ENCODE measurements around the gene EIF4EBP2.

Gene EIF4EBP2

DNA sequence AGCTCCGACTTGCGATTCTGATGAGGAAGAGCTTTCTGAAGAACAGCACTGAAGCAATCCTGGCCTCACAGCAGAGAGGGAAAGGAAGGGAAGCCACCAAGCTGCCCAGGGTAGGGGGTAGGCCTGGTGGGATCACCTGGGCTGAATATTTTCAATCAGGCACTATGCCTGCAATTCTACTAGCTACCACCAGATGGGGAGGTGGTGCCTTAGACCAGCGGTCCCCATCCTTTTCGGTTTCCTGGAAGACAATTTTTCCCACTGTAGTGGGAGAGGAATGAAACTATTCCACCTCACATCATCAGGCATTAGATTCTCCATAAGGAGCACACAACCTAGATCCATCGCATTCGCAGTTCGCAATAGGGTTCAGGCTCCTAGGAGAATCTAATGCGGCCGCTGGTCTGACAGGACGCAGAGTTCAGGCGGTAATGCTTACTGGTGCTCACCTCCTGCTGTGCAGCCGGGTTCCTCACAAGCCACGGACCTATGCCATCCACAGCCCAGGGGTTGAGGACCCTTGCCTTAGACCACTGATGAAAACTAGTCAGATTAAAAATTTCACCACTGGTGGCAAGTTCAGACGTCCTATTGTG is 24.3 kb upstream of the EIF4EBP2 start:
- DNase-seq, result no peak

DNA sequence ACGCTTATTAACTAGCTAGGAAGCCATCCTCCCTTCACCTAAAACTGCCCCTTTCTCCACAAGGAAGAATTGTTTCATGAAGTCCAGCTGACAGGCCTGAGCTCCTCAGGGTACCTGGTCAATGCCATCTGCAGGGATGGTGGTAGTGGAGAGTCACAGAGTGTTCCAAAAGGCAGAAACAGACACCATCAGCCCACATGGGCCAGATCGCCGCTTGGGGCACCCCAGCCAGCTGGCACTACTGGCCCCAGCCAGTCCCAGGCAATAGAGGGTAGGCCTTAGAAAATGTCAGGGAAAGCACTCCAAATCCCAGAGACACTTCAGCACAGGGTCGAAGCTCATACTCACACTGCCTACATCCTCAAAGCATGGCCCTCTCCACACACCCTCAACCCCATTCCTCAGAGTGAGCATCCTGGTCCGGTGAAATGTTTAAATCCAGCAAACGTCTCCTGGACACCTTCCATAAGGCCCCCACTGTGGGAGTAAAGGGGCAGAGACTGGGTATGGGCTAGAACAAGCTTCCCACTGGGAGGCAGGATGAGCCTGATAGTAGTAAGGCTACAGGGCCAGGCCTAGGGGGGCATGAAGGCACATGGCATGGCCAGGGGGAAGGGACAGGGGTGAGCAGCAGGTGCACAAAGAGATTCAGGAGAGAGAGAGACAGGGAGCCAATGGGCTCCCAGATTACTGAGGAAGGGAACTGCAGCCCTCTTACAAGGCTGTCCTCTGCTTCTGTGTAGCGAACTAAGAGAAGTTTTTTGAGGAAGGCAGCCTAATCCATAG is 23.4 kb upstream of the EIF4EBP2 start:
- DNase-seq, result no peak

DNA sequence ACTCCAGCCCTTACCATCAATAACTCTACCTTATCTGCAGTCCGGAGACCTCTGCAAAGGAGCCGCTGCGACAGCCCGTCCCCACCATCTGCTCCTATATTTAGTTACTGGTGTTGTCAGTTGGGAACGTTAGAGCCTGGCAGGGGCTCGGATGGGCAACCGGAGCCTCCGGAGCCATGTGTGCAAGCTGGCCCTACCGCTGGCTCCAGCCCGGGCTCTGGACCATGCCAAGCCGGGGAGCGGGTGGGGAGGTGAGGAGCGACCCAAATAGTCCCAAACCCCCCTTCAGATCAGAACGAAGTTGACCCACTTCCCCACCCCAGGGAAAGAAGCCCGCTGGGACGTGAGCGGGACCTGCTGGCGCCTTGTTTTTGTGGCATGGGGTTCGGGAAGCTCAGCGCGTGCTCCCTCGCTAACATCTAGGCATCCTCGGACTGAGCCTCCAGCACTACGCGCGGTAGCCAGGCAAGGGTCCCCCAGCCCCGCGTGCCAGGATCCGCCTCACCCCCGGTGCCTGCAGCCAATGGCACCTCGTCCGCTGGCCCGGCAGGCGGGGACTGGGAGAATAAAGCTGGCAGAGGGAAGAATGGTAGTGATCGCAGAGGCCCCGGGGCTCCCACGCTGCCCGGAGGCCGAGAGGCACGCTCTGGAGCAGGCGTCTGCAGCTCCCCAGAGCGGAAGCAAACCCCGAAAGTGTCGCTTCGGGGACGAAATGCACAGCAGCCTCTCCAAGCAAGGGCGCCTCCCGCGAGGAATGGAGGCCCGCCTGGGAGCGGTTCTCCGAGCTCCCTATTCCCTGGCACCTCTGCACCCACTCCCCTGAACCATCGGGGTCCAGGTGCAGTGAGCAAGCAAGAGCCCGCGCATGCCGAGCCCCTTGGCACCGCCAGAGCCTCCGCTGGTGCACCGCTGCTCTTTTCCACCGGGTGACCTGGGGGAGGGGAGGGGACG is 22.2 kb upstream of the EIF4EBP2 start:
- peak; percentile 52 for DNase-seq

DNA sequence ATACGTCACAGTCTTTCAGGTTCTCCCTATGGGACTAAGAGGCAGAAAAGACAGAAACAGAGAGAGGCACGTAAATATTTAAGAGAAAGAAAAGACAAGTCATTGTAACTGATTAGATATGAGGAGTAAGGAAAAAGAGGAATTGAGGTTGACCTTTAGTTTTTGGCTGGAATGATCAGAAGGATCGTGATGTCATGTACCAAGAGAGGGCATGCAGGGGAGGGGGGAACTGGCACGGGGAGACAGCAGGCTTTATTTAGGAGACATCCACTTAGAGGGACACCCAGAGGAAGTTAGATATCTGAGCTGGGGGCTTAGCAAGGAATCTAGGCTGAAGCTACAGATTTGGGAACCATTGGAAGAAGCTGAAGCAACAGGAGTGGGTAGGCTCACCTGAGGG is 12.3 kb upstream of the EIF4EBP2 start:
- DNase-seq, result no peak

DNA sequence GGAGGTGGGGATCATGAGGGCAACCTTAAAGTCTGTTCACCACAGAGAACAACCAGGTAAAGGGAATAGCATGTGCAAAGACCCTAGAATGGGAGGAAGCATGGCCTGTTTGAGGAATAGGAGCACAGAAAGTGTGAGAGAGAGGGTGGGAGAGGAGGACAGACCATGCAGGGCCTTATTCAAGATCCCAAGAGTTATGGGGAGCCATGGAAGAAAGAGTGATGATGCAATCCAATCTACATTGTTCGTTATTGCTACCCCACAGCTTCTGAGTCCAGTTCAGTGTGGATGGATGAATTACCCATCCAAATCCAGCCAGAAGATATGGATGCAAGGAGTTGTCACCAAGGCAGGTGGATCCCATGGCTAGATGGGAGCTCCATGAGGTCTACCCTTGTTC is 7.8 kb upstream of the EIF4EBP2 start:
- no peak for DNase-seq

DNA sequence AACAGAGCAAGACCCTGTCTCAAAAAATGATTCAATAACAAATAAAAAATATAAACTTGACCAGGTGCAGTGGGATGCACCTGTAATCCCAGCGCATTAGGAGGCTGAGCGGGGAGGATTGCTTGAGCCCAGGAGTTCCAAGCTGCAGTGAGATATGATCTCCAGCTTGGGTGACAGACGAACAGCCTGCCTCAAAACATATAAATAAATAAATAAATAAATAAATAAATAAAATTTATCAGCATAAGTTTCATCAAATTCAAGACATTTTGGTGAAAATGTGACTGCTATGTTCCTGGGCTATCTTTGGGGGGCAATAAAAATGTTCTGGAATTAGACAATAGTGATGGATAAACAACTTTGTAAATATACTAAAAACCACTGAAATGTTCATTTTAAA is 4.8 kb upstream of the EIF4EBP2 start:
- no peak for DNase-seq

DNA sequence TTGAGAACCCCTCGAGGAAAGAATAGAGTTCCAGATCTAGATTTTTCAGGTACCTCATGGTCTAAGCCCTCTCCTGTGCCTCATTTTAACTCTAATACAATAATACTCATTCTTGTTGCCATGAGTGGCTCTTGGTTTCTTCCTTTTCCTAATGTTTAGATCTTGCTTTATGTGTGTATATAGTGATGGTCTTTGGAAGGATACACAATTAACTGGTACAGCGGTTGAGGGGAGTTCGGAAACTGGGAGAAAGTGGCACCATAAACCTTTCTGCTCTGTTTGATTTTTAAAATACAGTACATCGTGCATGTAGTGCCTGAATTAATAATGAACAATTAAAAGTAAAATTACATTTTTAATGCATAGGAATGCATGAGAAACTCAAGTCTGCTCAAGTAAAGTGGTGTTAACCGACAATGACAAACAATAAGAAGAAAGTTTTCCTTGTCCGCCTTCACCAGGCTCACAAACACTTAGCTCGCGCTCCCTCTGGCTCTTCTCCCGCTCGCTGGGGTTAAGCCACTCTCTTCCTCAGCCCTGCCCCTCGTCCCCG is 386 bp upstream of the EIF4EBP2 start:
- DNase-seq, result no peak

DNA sequence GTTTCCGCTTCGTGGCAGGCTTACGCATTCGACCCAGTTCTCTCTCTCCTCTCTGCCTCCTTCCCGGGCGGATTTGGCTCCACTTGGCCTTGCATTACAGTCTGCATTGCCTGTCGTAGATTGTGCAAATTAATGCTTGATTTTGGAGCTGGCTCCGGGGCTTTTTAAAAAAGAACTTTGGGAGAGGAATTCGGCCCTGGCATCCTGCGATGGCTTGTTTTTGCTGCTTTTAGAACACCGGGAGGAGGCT is 767 bp downstream of the EIF4EBP2 start:
- peak; percentile 26 for DNase-seq

DNA sequence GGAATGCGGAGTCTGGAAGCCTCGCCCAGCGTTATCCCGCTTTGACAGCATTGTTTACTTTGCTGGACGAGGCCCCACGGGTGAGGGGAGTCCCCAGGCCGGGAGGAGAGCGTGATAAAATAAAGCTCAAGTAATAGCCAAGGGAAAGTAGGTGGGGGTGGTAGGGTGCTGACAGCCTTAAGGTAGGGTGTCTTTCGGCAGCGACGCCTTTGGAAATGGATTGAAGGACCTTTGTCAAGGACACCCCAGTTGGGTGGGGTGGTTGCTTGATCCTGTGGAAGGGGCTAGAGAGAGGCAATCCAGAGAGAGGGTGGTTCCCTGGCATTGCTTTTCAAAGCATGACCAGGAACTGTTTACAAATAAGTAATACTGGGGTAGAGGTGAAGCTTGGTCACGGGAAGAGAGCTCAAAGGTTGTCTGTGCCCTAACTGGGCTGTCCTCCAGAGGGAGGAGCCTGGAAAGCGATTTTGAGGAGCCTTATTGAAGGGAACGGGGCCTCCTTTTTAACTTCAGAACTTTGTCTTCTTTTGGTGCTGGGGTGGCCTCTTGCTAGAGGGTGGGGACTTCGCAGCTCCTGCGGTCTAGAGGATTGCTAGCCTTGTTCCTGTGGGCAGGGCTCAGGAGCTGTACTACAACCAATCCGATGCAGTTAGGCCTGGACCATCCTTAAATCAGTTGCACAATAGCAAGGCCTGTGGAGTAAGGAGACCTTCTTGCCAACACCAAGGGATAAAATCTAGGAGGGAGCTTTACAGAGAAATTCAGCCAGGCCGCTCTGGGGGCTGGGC is 1.3 kb downstream of the EIF4EBP2 start:
- DNase-seq, result peak; percentile 91

DNA sequence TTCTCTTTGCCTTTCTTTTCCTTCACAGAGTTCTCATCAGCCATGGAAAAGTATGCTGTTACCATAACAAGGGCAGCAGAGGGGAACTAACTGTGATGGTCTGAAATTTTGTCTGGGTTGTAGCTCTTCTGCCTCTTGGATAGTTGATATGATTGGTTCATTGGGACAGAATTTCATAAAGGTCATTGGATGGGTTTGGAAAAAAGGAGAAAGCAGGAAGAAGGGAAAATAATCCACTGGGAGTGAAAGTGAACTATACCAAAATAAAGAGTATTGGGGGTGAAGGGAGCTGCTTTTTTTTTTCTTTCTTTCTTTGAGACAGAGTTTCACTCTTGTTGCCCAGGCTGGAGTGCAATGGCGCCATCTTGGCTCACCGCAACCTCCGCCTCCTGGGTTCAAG is 5.8 kb downstream of the EIF4EBP2 start:
- no peak for DNase-seq

DNA sequence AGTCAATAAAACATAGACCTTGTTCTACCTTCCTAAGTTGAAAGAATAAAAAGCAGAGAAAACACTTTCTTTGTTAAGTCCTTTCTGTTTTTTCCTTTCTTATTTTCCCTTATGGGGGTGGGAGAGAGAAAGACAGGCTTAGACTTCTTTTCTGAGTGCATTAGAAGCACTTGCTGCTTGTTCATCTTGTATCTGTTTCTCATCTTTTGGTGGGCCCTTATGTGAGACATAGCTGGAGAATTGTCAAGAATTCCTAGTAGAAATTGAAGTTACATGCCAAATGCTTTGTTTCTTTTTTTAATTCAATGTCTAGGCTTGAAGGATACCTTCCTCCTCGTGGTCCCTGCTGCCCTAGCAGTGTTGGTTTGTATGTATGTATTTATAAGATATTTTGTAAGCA is 6.7 kb downstream of the EIF4EBP2 start:
- DNase-seq, result no peak

DNA sequence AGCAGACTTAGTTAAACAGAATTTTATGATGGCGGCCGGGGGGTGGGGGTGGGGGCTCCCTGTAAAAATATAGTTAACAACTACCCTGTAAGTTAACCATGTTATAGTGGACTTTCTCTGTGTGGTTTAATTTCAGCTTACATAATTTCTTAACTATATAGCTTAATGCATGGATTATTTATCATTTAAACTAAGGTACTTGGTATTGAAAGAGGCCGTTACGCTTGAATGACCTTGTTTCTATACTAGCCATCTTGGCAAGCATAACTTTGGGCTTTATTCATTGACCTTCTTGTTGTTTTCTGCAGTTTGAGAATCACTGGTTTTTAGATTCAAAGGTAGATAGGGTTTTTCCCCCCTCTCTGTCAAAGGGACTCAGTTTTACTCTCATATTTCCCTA is 8.4 kb downstream of the EIF4EBP2 start:
- DNase-seq, result no peak

DNA sequence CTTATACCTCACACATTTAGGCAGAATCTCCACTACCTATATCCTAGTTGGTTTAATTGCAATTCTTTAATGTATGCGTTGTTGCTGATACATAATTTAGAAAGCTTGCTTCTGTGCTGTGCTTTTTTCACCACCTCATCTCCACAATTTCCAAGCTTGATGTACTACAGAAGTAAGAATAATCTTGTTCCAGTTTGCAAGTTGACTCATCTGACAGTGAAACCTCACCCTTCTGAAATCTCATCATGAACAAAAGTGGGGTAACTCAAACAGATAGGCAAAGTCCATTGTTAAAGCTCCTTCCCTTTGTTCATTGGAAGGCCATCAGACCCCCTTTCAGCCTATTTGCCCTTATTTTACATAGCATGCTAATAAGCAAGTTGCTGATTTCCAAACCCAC is 13.6 kb downstream of the EIF4EBP2 start:
- DNase-seq, result no peak

DNA sequence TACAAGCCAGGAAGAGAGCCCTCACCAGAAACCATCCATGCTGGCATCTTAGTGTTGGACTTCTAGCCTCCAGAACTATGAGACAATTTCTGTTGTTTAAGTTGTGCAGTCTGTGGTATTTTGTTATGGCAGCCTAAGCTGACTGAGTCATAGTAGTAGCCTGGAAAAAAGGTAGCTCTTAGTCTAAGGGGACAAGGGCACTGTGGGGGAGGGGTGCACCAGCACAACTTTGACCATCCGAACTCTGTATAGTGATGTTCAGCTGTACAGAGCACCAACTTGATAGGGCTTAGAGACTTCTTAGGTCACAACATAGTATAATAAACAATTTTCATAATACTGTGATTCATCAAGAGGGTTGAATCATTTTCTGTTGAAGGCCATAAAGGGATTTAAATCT is 14.3 kb downstream of the EIF4EBP2 start:
- DNase-seq, result peak; percentile 73

DNA sequence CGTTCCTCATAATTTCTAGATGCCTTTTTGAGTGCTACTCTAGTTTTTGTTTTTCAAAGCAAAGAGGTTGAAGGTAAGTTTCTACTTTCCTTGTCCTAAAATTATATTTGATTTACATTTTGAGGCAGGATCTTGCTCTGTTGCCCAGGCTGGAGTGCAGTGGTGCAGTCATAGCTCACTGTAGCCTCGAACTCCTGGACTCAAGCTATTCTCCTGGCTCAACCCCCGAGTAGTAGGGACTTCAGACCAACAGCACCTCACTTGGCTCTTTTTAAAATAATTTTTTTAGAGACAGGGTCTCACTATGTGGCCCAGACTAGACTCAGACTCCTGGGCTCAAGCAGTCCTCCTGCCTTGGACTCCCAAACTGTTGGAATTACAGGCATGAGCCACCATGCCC is 14.8 kb downstream of the EIF4EBP2 start:
- DNase-seq, result no peak

DNA sequence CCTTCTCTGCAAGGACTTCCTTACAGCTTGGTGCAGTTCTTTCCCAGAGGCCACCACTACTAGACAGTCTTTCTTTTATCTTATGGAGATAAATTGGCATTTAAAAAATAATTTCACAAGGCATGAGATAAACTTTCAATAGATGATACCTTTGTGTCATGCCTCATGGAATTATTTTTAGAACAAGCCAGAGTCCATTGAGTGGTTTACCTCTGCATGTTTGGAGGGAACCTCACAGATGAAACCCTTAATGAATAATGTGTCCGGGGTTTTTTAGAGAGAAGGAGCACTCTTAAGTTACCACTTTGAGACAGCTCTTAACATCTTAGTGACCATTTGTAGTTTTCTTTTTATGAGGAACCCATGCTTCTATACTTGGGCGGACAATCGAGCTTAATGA is 20.4 kb downstream of the EIF4EBP2 start:
- no peak for DNase-seq

DNA sequence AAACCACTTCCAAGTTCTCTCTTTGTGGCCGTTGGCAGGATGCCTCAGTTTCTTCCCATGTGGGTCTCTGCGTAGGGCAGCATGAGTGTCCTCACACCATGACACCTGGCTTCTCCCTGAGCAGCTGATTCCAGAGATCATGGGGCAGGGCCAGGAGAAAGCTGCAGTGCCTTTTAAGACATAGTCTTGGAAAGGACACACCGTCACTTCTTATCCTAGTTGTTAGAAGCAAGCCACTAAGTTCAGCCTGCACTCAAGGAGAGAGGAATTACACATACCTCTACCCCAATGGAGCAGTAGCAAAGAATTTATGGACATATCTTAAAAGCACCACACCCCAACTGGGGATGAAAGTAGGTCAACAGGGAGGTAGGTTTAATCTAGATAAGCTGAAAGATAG is 21.2 kb downstream of the EIF4EBP2 start:
- no peak for DNase-seq

DNA sequence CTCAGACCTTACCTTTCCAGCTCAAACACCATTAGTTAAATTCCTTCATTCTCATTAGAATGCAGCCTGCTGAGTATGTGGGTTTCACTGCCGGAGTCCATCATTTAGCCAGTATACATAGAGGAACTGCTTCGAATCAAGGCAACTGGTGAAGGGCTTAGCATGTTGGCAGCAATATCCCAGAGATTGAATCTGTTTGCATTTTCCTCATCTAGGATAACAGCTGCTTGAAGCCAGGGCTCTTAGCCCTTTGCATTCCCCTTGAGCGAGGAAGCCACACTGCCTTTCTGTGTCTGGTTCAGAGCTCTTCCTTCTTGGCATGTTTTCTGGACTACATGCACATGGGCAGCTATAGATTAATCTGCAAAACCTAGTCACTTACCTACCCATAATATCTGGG is 22.9 kb downstream of the EIF4EBP2 start:
- DNase-seq, result no peak

DNA sequence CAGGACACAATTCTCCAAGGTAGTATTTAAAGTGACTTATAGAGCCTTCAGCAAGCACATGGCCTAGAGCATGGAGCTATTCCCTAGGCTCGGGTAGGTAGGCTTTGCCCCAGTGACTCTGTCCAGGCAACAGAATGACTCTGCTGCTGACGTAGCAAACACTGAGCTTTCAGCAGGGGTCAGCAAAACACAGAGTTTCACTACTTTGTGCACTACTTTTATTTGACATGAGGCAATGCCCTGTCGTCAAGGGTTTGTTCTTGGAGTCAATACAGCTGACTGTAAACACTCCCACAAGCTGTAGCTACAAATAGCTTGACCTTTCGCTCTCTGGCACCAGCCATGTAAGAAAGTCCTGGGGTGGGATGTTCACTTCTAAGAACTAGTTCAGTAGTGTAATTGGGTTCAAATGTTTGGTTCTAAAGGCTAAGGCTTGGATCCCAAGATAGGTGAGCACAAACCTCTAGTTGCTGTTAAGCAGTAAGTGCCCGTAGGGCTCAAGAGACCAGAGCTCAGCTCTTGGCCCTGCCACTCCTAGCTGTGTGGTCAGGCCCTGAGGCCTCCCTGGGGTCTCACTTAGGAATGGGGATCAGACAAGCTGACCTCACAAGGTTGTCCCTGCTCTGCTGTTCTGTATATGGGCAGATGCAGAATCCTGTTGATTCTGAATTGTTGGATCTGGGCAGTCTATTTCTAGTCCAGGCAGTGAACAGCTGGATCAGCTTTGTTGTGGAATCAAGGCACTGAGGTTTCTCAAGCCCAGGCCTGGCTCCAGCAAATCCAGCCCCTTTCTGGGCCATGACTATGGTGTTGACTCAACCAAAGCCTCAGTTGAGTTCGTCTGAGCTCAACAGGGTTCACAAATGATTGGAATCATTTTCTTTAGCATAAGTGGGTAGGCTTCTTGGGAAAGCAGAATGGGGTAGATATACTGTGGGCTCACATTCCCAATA is 26.8 kb downstream of the EIF4EBP2 start:
- DNase-seq, result no peak

DNA sequence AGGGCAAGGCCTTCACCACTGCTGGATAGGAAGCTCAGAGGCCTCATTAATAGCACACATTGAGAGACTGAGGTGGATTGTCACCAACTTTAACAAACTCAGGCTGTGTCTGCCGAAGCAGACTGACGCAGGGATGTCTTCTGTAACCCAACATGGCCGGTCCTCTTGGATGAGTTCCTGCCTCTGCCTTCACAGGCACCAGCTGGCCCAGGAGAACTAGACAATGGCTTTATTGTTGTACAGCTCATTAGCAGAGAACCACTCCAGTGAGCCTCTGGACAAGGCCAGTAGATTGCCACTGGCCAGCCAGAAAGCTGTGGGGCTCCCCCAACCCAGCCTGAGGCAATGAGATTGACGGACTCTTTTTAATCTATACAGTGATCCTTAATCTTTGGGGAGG is 28.2 kb downstream of the EIF4EBP2 start:
- no peak for DNase-seq

DNA sequence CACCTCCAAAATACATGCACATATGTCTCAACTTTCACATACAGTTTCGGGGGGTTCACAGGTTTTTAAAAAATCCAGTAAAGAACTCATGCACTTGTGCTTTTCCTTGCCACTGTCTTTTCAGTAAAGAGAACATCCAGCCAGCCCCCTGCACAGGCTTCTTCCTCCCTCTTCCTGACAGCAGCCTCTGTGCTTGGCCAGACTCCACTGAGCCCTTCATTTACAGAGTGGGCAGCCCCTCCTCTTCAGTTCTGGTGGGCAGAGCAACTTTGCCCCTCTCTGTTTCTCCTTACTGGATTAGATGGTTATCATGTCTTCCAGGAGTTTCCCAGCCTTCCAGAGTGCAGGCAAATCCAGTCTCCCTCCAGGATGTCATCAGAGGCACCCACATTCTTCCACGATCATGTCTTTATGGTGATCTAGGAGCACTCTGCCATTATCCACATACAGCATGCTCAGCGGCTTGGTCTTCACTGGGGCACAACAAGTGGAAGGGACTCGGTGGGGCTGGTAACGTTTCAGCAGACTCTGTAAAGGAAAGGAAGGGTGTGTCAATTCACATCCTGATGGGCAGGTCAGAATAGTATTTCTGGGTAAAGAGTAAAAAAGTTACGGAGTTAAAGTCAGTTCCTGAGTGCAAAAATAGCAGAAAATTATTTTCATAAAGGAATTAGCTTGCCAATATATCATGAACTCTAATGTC is 28.8 kb downstream of the EIF4EBP2 start:
- no peak for DNase-seq

Data from fibroblast of skin of back (primary cell).